ENCODE results near the gene PHF21A. TPM values are rescaled to one million over a fixed set of nuclear protein-coding genes. Genes with fewer than 3 reads are reported as not detected.

PHF21A gene
- total and polyA plus RNA-seq, 4 donors = 3.6 to 8.5 (median 6.2) TPM

GRCh38 chr11:45939836-45940235 lies 181.4 kb downstream of the PHF21A start:
- Histone ChIP-seq H3K4me3 (ENCODE audit: low read depth in 1 of 3, low read length in 3 of 3) (no peak overlapping the region), H3K27me3 (ENCODE audit: control insufficient read depth in 4 of 4, insufficient read depth in 4 of 4, low read length in 3 of 4) (no peaks in the 10 kb centered on the region), H3K27ac (ENCODE audit: low read depth in 1 of 2, low read length in 2 of 2) (no peak overlapping the region), H3K4me1 (ENCODE audit: control insufficient read depth in 4 of 4, insufficient read depth in 4 of 4, low read length in 3 of 4) (peaks cover 3 to 19% (median 9%) of the 10 kb centered on the region in 4 donors), H3K36me3 (ENCODE audit: control insufficient read depth in 4 of 4, insufficient read depth in 3 of 4, low read depth in 1 of 4, low read length in 3 of 4) (peaks cover 4 to 17% (median 5%) of the 10 kb centered on the region in 4 donors), H3K9ac (ENCODE audit: low read depth in 1 of 2, low read length in 2 of 2) (no peak overlapping the region), H3K9me3 (ENCODE audit: control insufficient read depth in 4 of 4, low read length in 3 of 4) (no peaks in the 10 kb centered on the region)
- WGBS = 92% methylated on average over 2 of the region's 2 CpGs
- no peak for DNase-seq (ENCODE audit: low spot score)
- TF ChIP-seq SP1 (IDR thresholded peaks at IDR 0.05) (no peak), HNF4A (conservative IDR thresholded peaks at IDR 0.05) (no peak), ZBTB33 (IDR thresholded peaks at IDR 0.05) (no peak), TAF1 (conservative IDR thresholded peaks at IDR 0.05) (no peak), ATF3 (IDR thresholded peaks at IDR 0.05) (no peak), MAX (IDR thresholded peaks at IDR 0.05) (no peak), FOXA1 (IDR thresholded peaks at IDR 0.05) (no peak)

GRCh38 chr11:45937916-45938315 lies 183.3 kb downstream of the PHF21A start:
- WGBS = 97% methylated on average over 10 of the region's 10 CpGs
- Histone ChIP-seq H3K4me1 (ENCODE audit: control insufficient read depth in 4 of 4, insufficient read depth in 4 of 4, low read length in 3 of 4) (peaks cover 10 to 33% (median 27%) of the 10 kb centered on the region in 4 donors), H3K9ac (ENCODE audit: low read depth in 1 of 2, low read length in 2 of 2) (no peak overlapping the region), H3K27me3 (ENCODE audit: control insufficient read depth in 4 of 4, insufficient read depth in 4 of 4, low read length in 3 of 4) (no peaks in the 10 kb centered on the region), H3K36me3 (ENCODE audit: control insufficient read depth in 4 of 4, insufficient read depth in 3 of 4, low read depth in 1 of 4, low read length in 3 of 4) (peaks cover 2 to 17% (median 5%) of the 10 kb centered on the region in 4 donors), H3K4me3 (ENCODE audit: low read depth in 1 of 3, low read length in 3 of 3) (no peak overlapping the region), H3K9me3 (ENCODE audit: control insufficient read depth in 4 of 4, low read length in 3 of 4) (no peaks in the 10 kb centered on the region), H3K27ac (ENCODE audit: low read depth in 1 of 2, low read length in 2 of 2) (no peak overlapping the region)
- no peak for DNase-seq (ENCODE audit: low spot score)
- TF ChIP-seq MAX (IDR thresholded peaks at IDR 0.05) = no peak
- TF ChIP-seq GABPA (IDR thresholded peaks at IDR 0.05 in 1 of 2, conservative IDR thresholded peaks at IDR 0.05 in 1 of 2) = no peak
- no peak for TF ChIP-seq REST (IDR thresholded peaks at IDR 0.05)
- TF ChIP-seq EGR1 (IDR thresholded peaks at IDR 0.05; ENCODE audit: low read depth in 2 of 2) = no peak
- TF ChIP-seq HNF4G (IDR thresholded peaks at IDR 0.05) = no peak
- TF ChIP-seq FOXA2 (IDR thresholded peaks at IDR 0.05) = no peak
- TF ChIP-seq ZBTB33 (IDR thresholded peaks at IDR 0.05) = no peak
- no peak for TF ChIP-seq NR2F2 (IDR thresholded peaks at IDR 0.05)
- TF ChIP-seq FOXA1 (IDR thresholded peaks at IDR 0.05) = no peak
- TF ChIP-seq YY1 (IDR thresholded peaks at IDR 0.05) = no peak
- no peak for TF ChIP-seq CTCF (IDR thresholded peaks at IDR 0.05; ENCODE audit: low read depth, low read length, missing input control)
- TF ChIP-seq TAF1 (conservative IDR thresholded peaks at IDR 0.05) = no peak
- TF ChIP-seq SP1 (IDR thresholded peaks at IDR 0.05) = no peak
- TF ChIP-seq ATF3 (IDR thresholded peaks at IDR 0.05) = no peak
